Smooth muscle cell of the umbilical artery (primary cell): ENCODE results near the gene AGPS. TPM values are rescaled to one million over a fixed set of nuclear protein-coding genes. Genes with fewer than 3 reads are reported as not detected.

Experiments used
- total RNA-seq: library from RNA; depleted of rRNA; stranded (reverse); fragments of >200 nt; gene quantifications from 2 replicates; pipeline ENCODE4 v1.2.3, GENCODE V29; 2014

AGPS gene
- 49.3 and 64.7 TPM in 2 replicates for total RNA-seq

DNA sequence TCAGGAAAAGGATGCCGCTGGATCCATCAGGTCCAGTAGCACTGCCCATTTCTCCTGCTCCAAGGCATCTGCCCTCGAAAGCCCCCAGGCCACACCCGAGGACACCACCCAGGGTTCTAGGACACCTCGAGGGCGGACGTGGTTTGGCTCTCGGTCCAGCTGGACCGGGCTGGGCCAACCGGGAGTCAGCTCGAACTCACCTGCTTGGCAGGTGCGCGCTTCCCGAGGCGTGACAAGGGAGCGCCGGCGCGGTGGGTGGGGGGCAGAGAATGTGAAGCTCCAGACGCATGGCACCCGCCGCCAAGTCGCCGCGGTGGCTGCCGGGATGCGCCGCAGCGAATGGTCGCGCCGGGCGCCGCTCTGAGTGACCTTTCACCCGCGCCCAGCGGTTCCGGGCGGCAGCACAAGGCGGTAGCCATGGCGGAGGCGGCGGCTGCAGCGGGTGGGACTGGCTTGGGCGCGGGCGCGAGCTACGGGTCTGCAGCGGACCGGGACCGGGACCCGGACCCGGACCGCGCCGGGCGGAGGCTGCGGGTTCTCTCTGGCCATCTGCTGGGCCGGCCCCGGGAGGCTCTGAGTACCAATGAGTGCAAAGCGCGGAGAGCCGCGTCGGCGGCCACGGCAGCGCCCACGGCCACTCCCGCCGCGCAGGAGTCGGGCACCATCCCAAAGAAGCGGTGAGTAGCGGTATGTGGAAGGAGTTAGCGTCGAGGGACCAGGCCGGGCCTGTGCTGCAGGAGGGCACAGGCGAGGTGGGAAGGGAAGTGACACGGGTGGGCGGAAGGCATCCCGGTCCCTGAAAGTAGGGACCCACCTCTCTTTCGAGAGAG is at the start of gene AGPS:
Gene AGPS (plus strand): TSS at position 401 of the 830 bp plus-strand sequence. CDS start 17 bp downstream, at position 418.

Other genes with a start within 250 kb of the AGPS start
- 33.6 and 53.6 TPM in 2 replicates for gene HNRNPA3, start 180.0 kb upstream of the AGPS start, total RNA-seq
- 71.5 and 83.1 TPM in 2 replicates for gene NFE2L2, start 128.0 kb upstream of the AGPS start, total RNA-seq